ENCODE results near the gene EAPP. TPM values are rescaled to one million over a fixed set of nuclear protein-coding genes. Genes with fewer than 3 reads are reported as not detected.
"Not testable (repeated sequence)": the region's sequence is repeated elsewhere in the genome, so short reads cannot be mapped to it uniquely, and the experiment has no call there.

EAPP gene
- polyA plus RNA-seq, 1 donor, result 52.3 TPM

DNA sequence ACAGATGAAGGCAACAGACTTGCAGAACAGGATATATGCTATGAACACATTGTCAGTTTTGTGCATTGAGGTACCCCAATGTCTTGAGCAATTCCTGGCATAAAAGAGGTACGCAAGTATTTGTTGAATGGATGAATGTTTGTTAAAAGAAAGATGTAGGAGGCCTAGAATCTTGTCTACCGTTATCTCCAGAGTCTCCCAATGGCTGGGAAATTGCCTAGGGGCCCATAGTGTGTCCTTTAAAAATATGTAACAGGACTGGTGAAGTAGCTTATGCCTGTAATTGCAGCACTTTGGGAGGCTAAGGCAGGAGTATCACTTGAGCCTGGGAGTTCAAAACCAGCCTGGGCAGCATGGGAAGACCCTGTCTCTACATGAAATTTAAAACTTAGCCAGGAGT is 57.0 kb downstream of the EAPP start:
- Histone ChIP-seq H3K4me3 (ENCODE audit: low read length) (no peak overlapping the region), H3K36me3 (ENCODE audit: control insufficient read depth, insufficient read depth, low read length) (no peaks in the 10 kb centered on the region), H3K4me1 (ENCODE audit: control insufficient read depth, insufficient read depth, low read length) (no peaks in the 10 kb centered on the region), H3K27me3 (ENCODE audit: control insufficient read depth, insufficient read depth, low read length) (no peaks in the 10 kb centered on the region), H3K27ac (ENCODE audit: low read length) (no peak overlapping the region), H3K9me3 (ENCODE audit: control insufficient read depth, low read depth, low read length) (no peaks in the 10 kb centered on the region)
- no peak for DNase-seq
- WGBS (ENCODE audit: insufficient coverage, low lambda C conversion rate), result 100% methylated on average over 1 of the region's 2 CpGs

- Histone ChIP-seq H3K4me1 (ENCODE audit: control insufficient read depth, insufficient read depth, low read length) (no peaks in the 10 kb centered on the region), H3K27ac (ENCODE audit: low read length) (no peak overlapping the region), H3K4me3 (ENCODE audit: low read length) (no peak overlapping the region), H3K27me3 (ENCODE audit: control insufficient read depth, insufficient read depth, low read length) (no peaks in the 10 kb centered on the region), H3K9me3 (ENCODE audit: control insufficient read depth, low read depth, low read length) (peaks cover 7% of the 10 kb centered on the region), H3K36me3 (ENCODE audit: control insufficient read depth, insufficient read depth, low read length) (no peaks in the 10 kb centered on the region)
- DNase-seq, result no peak
- WGBS (ENCODE audit: insufficient coverage, low lambda C conversion rate), result no CpG with 5 or more reads among the region's 4 CpGs
Measured at GRCh38 chr14:34479694-34480093, 59.8 kb downstream of the EAPP start.

GRCh38 chr14:34478261-34478660 is 61.2 kb downstream of the EAPP start:
- Histone ChIP-seq H3K4me3 (ENCODE audit: low read length) (no peak overlapping the region), H3K4me1 (ENCODE audit: control insufficient read depth, insufficient read depth, low read length) (no peaks in the 10 kb centered on the region), H3K27me3 (ENCODE audit: control insufficient read depth, insufficient read depth, low read length) (no peaks in the 10 kb centered on the region), H3K27ac (ENCODE audit: low read length) (no peak overlapping the region), H3K9me3 (ENCODE audit: control insufficient read depth, low read depth, low read length) (peaks cover 7% of the 10 kb centered on the region), H3K36me3 (ENCODE audit: control insufficient read depth, insufficient read depth, low read length) (no peaks in the 10 kb centered on the region)
- WGBS (ENCODE audit: insufficient coverage, low lambda C conversion rate), result 100% methylated on average over 1 of the region's 1 CpG
- no peak for DNase-seq

- not testable (repeated sequence) for H3K4me3 ChIP-seq (ENCODE audit: low read length)
Measured at GRCh38 chr14:34476036-34476435, 63.5 kb downstream of the EAPP start.

DNA sequence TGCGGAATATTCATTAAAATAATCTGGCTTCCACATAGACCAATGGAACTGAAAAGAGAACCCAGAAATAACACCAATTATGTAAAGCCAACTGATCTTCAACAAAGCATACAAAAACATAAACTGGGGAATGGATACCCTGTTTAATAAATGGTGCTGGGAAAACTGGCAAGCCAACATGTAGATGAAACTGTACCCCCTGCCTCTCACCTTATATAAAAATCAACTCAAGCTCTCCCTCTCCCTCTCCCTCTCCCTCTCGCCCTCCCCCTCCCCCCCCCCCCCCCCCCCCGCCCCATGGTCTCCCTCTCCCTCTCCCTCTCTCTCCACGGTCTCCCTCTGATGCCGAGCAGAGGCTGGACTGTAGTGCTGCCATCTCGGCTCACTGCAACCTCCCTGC is 64.3 kb downstream of the EAPP start:
- H3K27me3 ChIP-seq (ENCODE audit: control insufficient read depth, insufficient read depth, low read length), result no peaks in the 10 kb centered on the region
- WGBS (ENCODE audit: insufficient coverage, low lambda C conversion rate), result no CpG with 5 or more reads among the region's 6 CpGs
- no peaks in the 10 kb centered on the region for H3K36me3 ChIP-seq (ENCODE audit: control insufficient read depth, insufficient read depth, low read length)
- no peak overlapping the region for H3K27ac ChIP-seq (ENCODE audit: low read length)
- peaks cover 7% of the 10 kb centered on the region for H3K9me3 ChIP-seq (ENCODE audit: control insufficient read depth, low read depth, low read length)
- H3K4me3 ChIP-seq (ENCODE audit: low read length), result no peak overlapping the region
- DNase-seq, result no peak
- no peaks in the 10 kb centered on the region for H3K4me1 ChIP-seq (ENCODE audit: control insufficient read depth, insufficient read depth, low read length)

More at GRCh38 chr14:34476036-34476435, 63.5 kb downstream of the EAPP start:
- no CpG with 5 or more reads among the region's 31 CpGs for whole genome bisulfite sequencing (ENCODE audit: insufficient coverage, low lambda C conversion rate)
- not testable (repeated sequence) for DNase-seq; H3K9me3 ChIP-seq (ENCODE audit: control insufficient read depth, low read depth, low read length); H3K27me3 ChIP-seq (ENCODE audit: control insufficient read depth, insufficient read depth, low read length); H3K27ac ChIP-seq (ENCODE audit: low read length); H3K4me1 ChIP-seq (ENCODE audit: control insufficient read depth, insufficient read depth, low read length); H3K36me3 ChIP-seq (ENCODE audit: control insufficient read depth, insufficient read depth, low read length)

DNA sequence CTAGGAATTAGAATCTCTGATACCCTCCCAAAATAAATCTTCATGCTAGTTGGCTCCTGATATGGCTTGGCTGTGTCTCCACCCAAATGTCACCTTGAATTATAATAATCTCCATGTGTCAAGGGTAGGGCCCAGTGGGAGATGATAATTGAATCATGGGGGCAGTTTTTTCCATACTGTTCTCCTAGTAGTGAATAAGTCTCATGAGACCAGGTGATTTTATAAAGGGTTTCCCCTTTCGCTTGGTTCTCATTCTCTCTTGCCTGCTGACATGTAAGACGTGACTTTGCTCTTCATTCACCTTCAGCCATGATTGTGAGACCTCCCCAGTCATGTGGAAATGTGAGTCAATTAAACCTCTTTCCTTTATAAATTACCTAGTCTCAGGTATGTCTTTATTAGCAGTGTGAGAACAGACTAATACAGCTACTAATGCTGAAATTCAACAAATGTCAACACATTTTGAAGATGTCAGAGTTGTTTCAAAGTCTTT is 65.3 kb downstream of the EAPP start:
- Histone ChIP-seq H3K27me3 (ENCODE audit: control insufficient read depth, insufficient read depth, low read length) (no peaks in the 10 kb centered on the region), H3K4me3 (ENCODE audit: low read length) (no peak overlapping the region), H3K36me3 (ENCODE audit: control insufficient read depth, insufficient read depth, low read length) (no peaks in the 10 kb centered on the region), H3K27ac (ENCODE audit: low read length) (no peak overlapping the region), H3K9me3 (ENCODE audit: control insufficient read depth, low read depth, low read length) (peaks cover 7% of the 10 kb centered on the region), H3K4me1 (ENCODE audit: control insufficient read depth, insufficient read depth, low read length) (no peaks in the 10 kb centered on the region)
- DNase-seq, result no peak
- no CpG with 5 or more reads among the region's 2 CpGs for WGBS (ENCODE audit: insufficient coverage, low lambda C conversion rate)

GRCh38 chr14:34472706-34473279 is 66.7 kb downstream of the EAPP start:
- no peak for DNase-seq
- H3K4me1 ChIP-seq (ENCODE audit: control insufficient read depth, insufficient read depth, low read length), result peaks cover 6% of the 10 kb centered on the region
- H3K27ac ChIP-seq (ENCODE audit: low read length), result no peak overlapping the region
- WGBS (ENCODE audit: insufficient coverage, low lambda C conversion rate), result 83% methylated on average over 5 of the region's 6 CpGs
- H3K27me3 ChIP-seq (ENCODE audit: control insufficient read depth, insufficient read depth, low read length), result no peaks in the 10 kb centered on the region
- no peaks in the 10 kb centered on the region for H3K36me3 ChIP-seq (ENCODE audit: control insufficient read depth, insufficient read depth, low read length)
- peaks cover 7% of the 10 kb centered on the region for H3K9me3 ChIP-seq (ENCODE audit: control insufficient read depth, low read depth, low read length)
- H3K4me3 ChIP-seq (ENCODE audit: low read length), result no peak overlapping the region

DNA sequence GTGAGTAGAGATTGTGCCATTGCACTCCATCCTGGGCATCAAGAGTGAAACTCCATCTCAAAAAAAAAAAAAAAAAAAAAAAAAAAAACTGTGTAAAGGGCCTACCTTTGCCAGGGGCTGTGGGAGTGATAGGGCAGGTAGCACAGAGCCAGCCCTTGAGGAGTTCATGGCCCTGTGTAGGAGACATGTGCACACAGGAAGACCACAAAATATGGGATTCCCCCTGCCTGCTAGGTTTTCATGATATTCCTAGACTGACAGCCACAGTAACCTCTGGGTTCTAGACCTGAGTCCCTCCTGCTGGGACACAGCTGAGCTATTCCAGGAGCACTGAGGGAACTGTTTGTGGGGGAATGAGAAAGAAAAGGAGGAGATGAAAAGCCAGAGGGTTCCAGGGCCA is 69.2 kb downstream of the EAPP start:
- Histone ChIP-seq H3K27me3 (ENCODE audit: control insufficient read depth, insufficient read depth, low read length) (no peaks in the 10 kb centered on the region), H3K9me3 (ENCODE audit: control insufficient read depth, low read depth, low read length) (no peaks in the 10 kb centered on the region), H3K4me1 (ENCODE audit: control insufficient read depth, insufficient read depth, low read length) (peaks cover 16% of the 10 kb centered on the region), H3K4me3 (ENCODE audit: low read length) (no peak overlapping the region), H3K36me3 (ENCODE audit: control insufficient read depth, insufficient read depth, low read length) (no peaks in the 10 kb centered on the region), H3K27ac (ENCODE audit: low read length) (no peak overlapping the region)
- DNase-seq, result no peak

GRCh38 chr14:34466691-34467090 is 72.8 kb downstream of the EAPP start:
- no peaks in the 10 kb centered on the region for H3K9me3 ChIP-seq (ENCODE audit: control insufficient read depth, low read depth, low read length)
- no CpG with 5 or more reads among the region's 2 CpGs for WGBS (ENCODE audit: insufficient coverage, low lambda C conversion rate)
- no peak overlapping the region for H3K27ac ChIP-seq (ENCODE audit: low read length)
- H3K4me3 ChIP-seq (ENCODE audit: low read length), result no peak overlapping the region
- H3K36me3 ChIP-seq (ENCODE audit: control insufficient read depth, insufficient read depth, low read length), result no peaks in the 10 kb centered on the region
- H3K4me1 ChIP-seq (ENCODE audit: control insufficient read depth, insufficient read depth, low read length), result peaks cover 22% of the 10 kb centered on the region
- H3K27me3 ChIP-seq (ENCODE audit: control insufficient read depth, insufficient read depth, low read length), result no peaks in the 10 kb centered on the region
- DNase-seq, result no peak

Data from large intestine (tissue), 3 donors.